H1 (cell line): ENCODE measurements around the gene PACSIN2. TPM values are rescaled to one million over a fixed set of nuclear protein-coding genes. Genes with fewer than 3 reads are reported as not detected.

Experiments used
- SIRT6 ChIP-seq: IDR thresholded peaks from one replicate; pipeline ENCODE4 v1.7.1; 2012; ENCODE audit warnings: low read length, inconsistent platforms
- polyA plus RNA-seq, 7 experiments: library from polyadenylated mRNA; depleted of rRNA in 3 of 7; stranded (reverse) in 5 of 7; unstranded in 2 of 7; fragments of >200 nt in 5 of 7; fragments of 200-250 nt in 2 of 7; gene quantifications; 1 replicate in 5 of 7; 2 replicates in 1 of 7; 4 replicates in 1 of 7; pipeline versions ENCODE4 v1.2.1 to v1.2.3, GENCODE V29; 2011 to 2013; ENCODE audit warnings: missing spikeins in 2 of 7, mixed read lengths in 2 of 7
- total RNA-seq: library from RNA; stranded (reverse); fragmentation: NEBNext Ultra II Directional; extraction: Animal tissue kit (Norgen Biotek cat#: 25700); gene quantifications from 2 replicates; pipeline ENCODE4 v1.2.1, GENCODE V29; 2021

PACSIN2 gene
- total and polyA plus RNA-seq, 2 of the 8 experiments (the other 6 are each of a cell fraction or from before 2014, with no cell fraction given): 44.8 to 64.2 TPM

DNA sequence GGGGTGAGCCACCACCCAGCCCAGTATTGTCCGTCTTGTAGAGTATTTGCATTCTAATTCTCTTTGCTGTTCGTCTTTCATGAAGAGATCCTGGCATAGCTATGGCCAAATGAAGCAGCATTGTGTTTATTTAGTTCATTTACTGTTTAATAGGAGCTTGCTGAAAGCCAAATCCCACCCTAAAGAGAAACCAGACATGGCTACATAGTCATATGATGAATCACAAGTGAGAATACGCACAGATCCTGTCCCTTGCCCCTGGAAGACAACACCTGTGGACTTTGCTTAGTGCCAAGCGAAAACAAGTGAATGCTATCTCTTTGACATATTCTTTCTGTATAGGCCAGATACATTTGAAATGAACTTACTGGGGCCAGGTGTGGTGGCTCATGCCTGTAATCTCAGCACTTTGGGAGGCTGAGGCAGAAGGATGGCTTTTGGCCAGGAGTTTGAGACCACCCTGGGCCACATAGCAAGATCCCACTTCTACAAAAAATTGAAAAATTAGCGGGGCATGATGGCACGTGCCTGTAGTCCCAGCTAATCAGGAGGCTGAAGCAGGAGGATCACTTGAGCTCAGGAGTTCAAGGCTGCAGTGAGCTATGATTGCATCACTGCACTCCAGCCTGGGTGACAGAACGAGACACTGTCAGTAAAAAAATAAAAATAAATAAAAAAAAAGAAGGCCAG, 152.8 kb downstream of the PACSIN2 start (continued):
- no peak for TF ChIP-seq SIRT6
